Mononuclear cell (primary cell): ENCODE measurements around the gene SENP7. TPM values are rescaled to one million over a fixed set of nuclear protein-coding genes. Genes with fewer than 3 reads are reported as not detected.
A peak's percentile ranks its signal among the peaks of the same experiment; 100 is the strongest.

ENCODE experiments used
- H3K27me3 ChIP-seq: 2 replicates; pipeline ENCODE4 v1.6.0; 2011; ENCODE audit warnings: low read length, control low read depth; ENCODE audit not compliant: insufficient read depth
- H3K4me1 ChIP-seq: 2 replicates; pipeline ENCODE4 v1.5.1; 2011; ENCODE audit warnings: mild to moderate bottlenecking, low read length, control low read depth; ENCODE audit not compliant: insufficient read depth
- H3K4me3 ChIP-seq: 2 replicates; pipeline ENCODE4 v1.5.1; 2011; ENCODE audit warnings: mild to moderate bottlenecking, low read length, moderate library complexity
- H3K9me3 ChIP-seq: 2 replicates; pipeline ENCODE4 v1.5.1; 2011; ENCODE audit warnings: low read depth, mild to moderate bottlenecking, control low read depth, low read length
- total RNA-seq: library from RNA; depleted of rRNA; stranded (reverse); fragments of >200 nt; gene quantifications from one replicate; pipeline ENCODE4 v1.2.3, GENCODE V29; 2012

The SENP7 gene
- total RNA-seq, 1 donor, result 37.2 TPM

GRCh38 chr3:101531473-101532086 is 18.6 kb upstream of the SENP7 start:
- no peaks in the 10 kb centered on the region for H3K27me3 ChIP-seq
- no peak overlapping the region for H3K4me3 ChIP-seq
- no peaks in the 10 kb centered on the region for H3K4me1 ChIP-seq
- H3K9me3 ChIP-seq, result no peaks in the 10 kb centered on the region

- H3K9me3 ChIP-seq, result no peaks in the 10 kb centered on the region
- no peaks in the 10 kb centered on the region for H3K4me1 ChIP-seq
- no peak overlapping the region for H3K4me3 ChIP-seq
- no peaks in the 10 kb centered on the region for H3K27me3 ChIP-seq
These were observed 17.7 kb upstream of the SENP7 start for GRCh38 chr3:101530686-101531047.

GRCh38 chr3:101529816-101530685 is 17.0 kb upstream of the SENP7 start:
- Histone ChIP-seq H3K4me3 (no peak overlapping the region), H3K4me1 (no peaks in the 10 kb centered on the region), H3K9me3 (no peaks in the 10 kb centered on the region), H3K27me3 (no peaks in the 10 kb centered on the region)

- no peaks in the 10 kb centered on the region for H3K27me3 ChIP-seq
- H3K4me1 ChIP-seq, result no peaks in the 10 kb centered on the region
- no peaks in the 10 kb centered on the region for H3K9me3 ChIP-seq
These were observed 14.9 kb upstream of the SENP7 start for GRCh38 chr3:101527906-101528305.

GRCh38 chr3:101527441-101527840 is 14.4 kb upstream of the SENP7 start:
- Histone ChIP-seq H3K27me3 (no peaks in the 10 kb centered on the region), H3K4me1 (no peaks in the 10 kb centered on the region), H3K4me3 (no peak overlapping the region), H3K9me3 (no peaks in the 10 kb centered on the region)

More at GRCh38 chr3:101527906-101528305, 14.9 kb upstream of the SENP7 start:
- no peak overlapping the region for H3K4me3 ChIP-seq

GRCh38 chr3:101521211-101521701 is 8.2 kb upstream of the SENP7 start:
- Histone ChIP-seq H3K27me3 (no peaks in the 10 kb centered on the region), H3K9me3 (no peaks in the 10 kb centered on the region), H3K4me1 (peaks cover 12% of the 10 kb centered on the region), H3K4me3 (no peak overlapping the region)

- Histone ChIP-seq H3K4me3 (no peak overlapping the region), H3K4me1 (peaks cover 12% of the 10 kb centered on the region), H3K9me3 (no peaks in the 10 kb centered on the region)
These were observed 6.8 kb upstream of the SENP7 start for GRCh38 chr3:101519685-101520365.

GRCh38 chr3:101518421-101518871 is 5.4 kb upstream of the SENP7 start:
- no peak overlapping the region for H3K4me3 ChIP-seq

More at GRCh38 chr3:101519685-101520365, 6.8 kb upstream of the SENP7 start:
- no peaks in the 10 kb centered on the region for H3K27me3 ChIP-seq

GRCh38 chr3:101513419-101513986 is 491 bp upstream of the SENP7 start:
- Histone ChIP-seq H3K4me3 (peak overlapping the region; percentile 93), H3K27me3 (no peaks in the 10 kb centered on the region), H3K4me1 (peaks cover 20% of the 10 kb centered on the region), H3K9me3 (no peaks in the 10 kb centered on the region)

More at GRCh38 chr3:101518421-101518871, 5.4 kb upstream of the SENP7 start:
- Histone ChIP-seq H3K27me3 (no peaks in the 10 kb centered on the region), H3K4me1 (peaks cover 19% of the 10 kb centered on the region), H3K9me3 (no peaks in the 10 kb centered on the region)

- Histone ChIP-seq H3K4me3 (peak overlapping the region; percentile 93), H3K27me3 (no peaks in the 10 kb centered on the region), H3K9me3 (no peaks in the 10 kb centered on the region), H3K4me1 (peaks cover 18% of the 10 kb centered on the region)
These were observed 691 bp downstream of the SENP7 start for GRCh38 chr3:101512396-101512645.

- Histone ChIP-seq H3K27me3 (no peaks in the 10 kb centered on the region), H3K4me3 (no peak overlapping the region), H3K9me3 (no peaks in the 10 kb centered on the region), H3K4me1 (peaks cover 18% of the 10 kb centered on the region)
These were observed 3.2 kb downstream of the SENP7 start for GRCh38 chr3:101509811-101510210.

- no peak overlapping the region for H3K4me3 ChIP-seq
- no peaks in the 10 kb centered on the region for H3K9me3 ChIP-seq
- H3K4me1 ChIP-seq, result peaks cover 18% of the 10 kb centered on the region
- no peaks in the 10 kb centered on the region for H3K27me3 ChIP-seq
These were observed 3.7 kb downstream of the SENP7 start for GRCh38 chr3:101509281-101509680.

- Histone ChIP-seq H3K4me3 (no peak overlapping the region), H3K4me1 (no peaks in the 10 kb centered on the region), H3K27me3 (no peaks in the 10 kb centered on the region), H3K9me3 (no peaks in the 10 kb centered on the region)
These were observed 11.2 kb downstream of the SENP7 start for GRCh38 chr3:101501783-101502182.

- Histone ChIP-seq H3K4me3 (no peak overlapping the region), H3K27me3 (no peaks in the 10 kb centered on the region), H3K4me1 (no peaks in the 10 kb centered on the region), H3K9me3 (no peaks in the 10 kb centered on the region)
These were observed 12.8 kb downstream of the SENP7 start for GRCh38 chr3:101500208-101500607.

GRCh38 chr3:101497803-101498202 is 15.2 kb downstream of the SENP7 start:
- no peaks in the 10 kb centered on the region for H3K4me1 ChIP-seq
- H3K9me3 ChIP-seq, result no peaks in the 10 kb centered on the region
- no peaks in the 10 kb centered on the region for H3K27me3 ChIP-seq
- no peak overlapping the region for H3K4me3 ChIP-seq
